Measurements from ENCODE around the gene DAPK2.

The DAPK2 gene

GRCh38 chr15:63991706-63992105 is 54.6 kb downstream of the DAPK2 start:
- no peaks in the 10 kb centered on the region for H3F3A ChIP-seq (ENCODE audit: insufficient read depth, low read length)
- no peaks in the 10 kb centered on the region for H3K9me3 ChIP-seq (replicated peaks; ENCODE audit: insufficient read depth, low read length)
- DNase-seq, result no peak
- no peak overlapping the region for H3K9ac ChIP-seq (ENCODE audit: low read length)
- no peaks in the 10 kb centered on the region for H4K20me1 ChIP-seq (ENCODE audit: insufficient read depth, low read length)
- peak overlapping the region; percentile 3; the same call in 1 of the 2 replicates for H3K27ac ChIP-seq (ENCODE audit: low read length)
- H2AFZ ChIP-seq (ENCODE audit: low read length), result peak overlapping the region; percentile 20; the same call in 1 of the 2 replicates
- H3K79me2 ChIP-seq (ENCODE audit: low read length), result no peaks in the 10 kb centered on the region
- no peak for TF ChIP-seq EZH2 (optimal IDR thresholded peaks at IDR 0.05; ENCODE audit: low read depth, low read length)
- TF ChIP-seq EZH2phosphoT487 (IDR thresholded peaks at IDR 0.05; ENCODE audit: low read length), result no peak
- TF ChIP-seq CTCF (IDR thresholded peaks at IDR 0.05; ENCODE audit: low read length), result no peak
- H3K9me2 ChIP-seq (replicated peaks; ENCODE audit: insufficient read depth, low read length), result no peaks in the 10 kb centered on the region
- no peak overlapping the region for H3K4me3 ChIP-seq (ENCODE audit: low read length)
- H3K27me3 ChIP-seq (replicated peaks; ENCODE audit: insufficient read depth, low read length), result no peaks in the 10 kb centered on the region
- H3K36me3 ChIP-seq (replicated peaks; ENCODE audit: insufficient read depth, low read length), result no peaks in the 10 kb centered on the region
- peaks cover 22% of the 10 kb centered on the region for H3K4me1 ChIP-seq (ENCODE audit: low read length)
- peak overlapping the region; percentile 7; the same call in 1 of the 2 replicates for H3K4me2 ChIP-seq (ENCODE audit: low read depth, low read length)

GRCh38 chr15:63990454-63990853 is 55.8 kb downstream of the DAPK2 start:
- Histone ChIP-seq H3K4me1 (ENCODE audit: low read length) (peaks cover 23% of the 10 kb centered on the region), H3K4me3 (ENCODE audit: low read length) (no peak overlapping the region)
- TF ChIP-seq CTCF (IDR thresholded peaks at IDR 0.05; ENCODE audit: low read length), result no peak
- no peak for TF ChIP-seq EZH2 (optimal IDR thresholded peaks at IDR 0.05; ENCODE audit: low read depth, low read length)
- TF ChIP-seq EZH2phosphoT487 (IDR thresholded peaks at IDR 0.05; ENCODE audit: low read length), result no peak

GRCh38 chr15:63987796-63988378 is 58.4 kb downstream of the DAPK2 start:
- H3K27ac ChIP-seq (ENCODE audit: low read length), result no peak overlapping the region
- TF ChIP-seq EZH2 (optimal IDR thresholded peaks at IDR 0.05; ENCODE audit: low read depth, low read length), result no peak
- TF ChIP-seq EZH2phosphoT487 (IDR thresholded peaks at IDR 0.05; ENCODE audit: low read length), result no peak
- TF ChIP-seq CTCF (IDR thresholded peaks at IDR 0.05; ENCODE audit: low read length), result no peak
- no peak for DNase-seq
- no peak overlapping the region for H3K4me2 ChIP-seq (ENCODE audit: low read depth, low read length)
- no peaks in the 10 kb centered on the region for H3F3A ChIP-seq (ENCODE audit: insufficient read depth, low read length)
- no peaks in the 10 kb centered on the region for H3K36me3 ChIP-seq (replicated peaks; ENCODE audit: insufficient read depth, low read length)
- H4K20me1 ChIP-seq (ENCODE audit: insufficient read depth, low read length), result no peaks in the 10 kb centered on the region
- no peaks in the 10 kb centered on the region for H3K79me2 ChIP-seq (ENCODE audit: low read length)
- no peak overlapping the region for H3K9ac ChIP-seq (ENCODE audit: low read length)
- no peaks in the 10 kb centered on the region for H3K9me3 ChIP-seq (replicated peaks; ENCODE audit: insufficient read depth, low read length)
- no peaks in the 10 kb centered on the region for H3K9me2 ChIP-seq (replicated peaks; ENCODE audit: insufficient read depth, low read length)
- peaks cover 23% of the 10 kb centered on the region for H3K4me1 ChIP-seq (ENCODE audit: low read length)
- no peaks in the 10 kb centered on the region for H3K27me3 ChIP-seq (replicated peaks; ENCODE audit: insufficient read depth, low read length)
- H3K4me3 ChIP-seq (ENCODE audit: low read length), result no peak overlapping the region
- H2AFZ ChIP-seq (ENCODE audit: low read length), result no peak overlapping the region

More at GRCh38 chr15:63990454-63990853, 55.8 kb downstream of the DAPK2 start:
- H3K79me2 ChIP-seq (ENCODE audit: low read length), result no peaks in the 10 kb centered on the region
- no peak overlapping the region for H3K4me2 ChIP-seq (ENCODE audit: low read depth, low read length)
- no peaks in the 10 kb centered on the region for H4K20me1 ChIP-seq (ENCODE audit: insufficient read depth, low read length)
- DNase-seq, result no peak
- H3K9ac ChIP-seq (ENCODE audit: low read length), result no peak overlapping the region
- no peak overlapping the region for H2AFZ ChIP-seq (ENCODE audit: low read length)
- H3K36me3 ChIP-seq (replicated peaks; ENCODE audit: insufficient read depth, low read length), result no peaks in the 10 kb centered on the region
- H3K9me3 ChIP-seq (replicated peaks; ENCODE audit: insufficient read depth, low read length), result no peaks in the 10 kb centered on the region
- no peak overlapping the region for H3K27ac ChIP-seq (ENCODE audit: low read length)
- no peaks in the 10 kb centered on the region for H3K27me3 ChIP-seq (replicated peaks; ENCODE audit: insufficient read depth, low read length)
- H3F3A ChIP-seq (ENCODE audit: insufficient read depth, low read length), result no peaks in the 10 kb centered on the region
- H3K9me2 ChIP-seq (replicated peaks; ENCODE audit: insufficient read depth, low read length), result no peaks in the 10 kb centered on the region
